Measurements from ENCODE around the gene BUB1. TPM values are rescaled to one million over a fixed set of nuclear protein-coding genes. Genes with fewer than 3 reads are reported as not detected.

BUB1 gene
- 12.9 TPM for total RNA-seq

DNA sequence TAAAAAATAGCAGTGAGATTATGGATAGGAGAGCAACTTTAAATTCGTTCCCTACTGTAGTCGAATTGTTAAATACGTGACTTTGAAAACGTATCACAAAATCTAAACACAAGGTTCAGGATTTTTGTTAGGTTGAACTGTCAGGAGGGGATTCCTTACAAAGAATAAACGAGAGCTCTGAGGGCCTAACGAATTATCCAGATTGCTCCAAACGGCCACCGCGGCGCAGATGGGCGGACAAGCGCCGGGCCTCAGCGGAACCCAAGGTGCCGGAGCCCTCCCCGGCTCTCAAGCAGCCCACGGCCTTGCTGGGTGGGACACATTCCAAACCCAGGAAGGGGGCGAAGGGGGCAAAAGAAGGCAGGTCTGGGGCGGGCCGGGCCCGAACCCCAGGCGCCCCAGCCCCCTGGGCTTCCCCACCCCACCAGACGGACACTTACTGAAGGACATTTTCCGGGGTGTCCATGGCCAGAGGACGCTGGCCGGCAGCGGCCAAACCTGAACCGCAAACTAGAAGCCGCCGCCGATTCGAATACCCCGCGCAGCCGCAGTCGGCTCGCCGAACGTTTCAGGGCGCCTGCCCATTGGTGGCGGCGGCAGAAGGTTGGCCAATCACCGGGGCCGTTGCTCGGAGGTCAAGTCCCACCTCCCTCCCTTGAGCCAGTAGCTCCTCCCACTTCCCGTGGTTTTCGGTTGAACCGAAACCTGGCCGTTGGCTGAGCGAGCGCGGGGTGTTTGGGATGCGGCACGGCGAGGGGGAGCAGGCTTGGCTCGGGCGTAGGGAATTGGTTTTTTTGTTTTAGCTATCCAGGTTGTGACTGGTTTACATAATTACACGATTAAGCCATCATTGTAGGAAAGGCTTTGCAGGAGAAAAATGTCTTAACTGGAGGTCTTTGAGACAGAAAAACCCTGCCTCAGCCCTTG is at the start of gene BUB1:
Gene BUB1 (minus strand): TSS at position 534 of the 927 bp plus-strand sequence. CDS start 68 bp downstream, at position 466.

Other genes with a start within 250 kb of the BUB1 start
- gene LIMS4, start 205.2 kb downstream of the BUB1 start, total RNA-seq, result not detected
- 112 TPM for gene RGPD6, start 100.8 kb downstream of the BUB1 start, total RNA-seq
- 0.23 TPM for gene ACOXL, start 54.5 kb upstream of the BUB1 start, total RNA-seq